Spleen (tissue), 7 donors: Measurements from ENCODE around the gene LUC7L3.

Source experiments
- CTCF ChIP-seq, 11 experiments: fragments of 200-600 bp in 7 of 11; fragments of 450-650 bp in 4 of 11; sonication (generic) in 4 of 11; IDR thresholded peaks in 8 of 11; conservative IDR thresholded peaks in 3 of 11; 1 replicate in 7 of 11; 2 replicates in 4 of 11; pipeline versions ENCODE4 v1.4.0 to v1.8.0; 2016 to 2021; ENCODE audit warnings: antibody characterized with exemption in 11 of 11, inconsistent platforms in 4 of 11, mild to moderate bottlenecking in 1 of 11
- POLR2AphosphoS5 ChIP-seq, 3 donors: sonication (generic); formaldehyde crosslinking; IDR thresholded peaks; one replicate each; pipeline ENCODE4 v1.5.1; 2017; ENCODE audit warnings: antibody characterized with exemption in 3 of 3
- donor health status: DM: no; HTN: no; CAD: no; lungs with moderate emphysema.
- donor health status: DM: no; HTN: no; CAD: no.
- donor health status: DM: no; HTN: no; CAD: no.

DNA sequence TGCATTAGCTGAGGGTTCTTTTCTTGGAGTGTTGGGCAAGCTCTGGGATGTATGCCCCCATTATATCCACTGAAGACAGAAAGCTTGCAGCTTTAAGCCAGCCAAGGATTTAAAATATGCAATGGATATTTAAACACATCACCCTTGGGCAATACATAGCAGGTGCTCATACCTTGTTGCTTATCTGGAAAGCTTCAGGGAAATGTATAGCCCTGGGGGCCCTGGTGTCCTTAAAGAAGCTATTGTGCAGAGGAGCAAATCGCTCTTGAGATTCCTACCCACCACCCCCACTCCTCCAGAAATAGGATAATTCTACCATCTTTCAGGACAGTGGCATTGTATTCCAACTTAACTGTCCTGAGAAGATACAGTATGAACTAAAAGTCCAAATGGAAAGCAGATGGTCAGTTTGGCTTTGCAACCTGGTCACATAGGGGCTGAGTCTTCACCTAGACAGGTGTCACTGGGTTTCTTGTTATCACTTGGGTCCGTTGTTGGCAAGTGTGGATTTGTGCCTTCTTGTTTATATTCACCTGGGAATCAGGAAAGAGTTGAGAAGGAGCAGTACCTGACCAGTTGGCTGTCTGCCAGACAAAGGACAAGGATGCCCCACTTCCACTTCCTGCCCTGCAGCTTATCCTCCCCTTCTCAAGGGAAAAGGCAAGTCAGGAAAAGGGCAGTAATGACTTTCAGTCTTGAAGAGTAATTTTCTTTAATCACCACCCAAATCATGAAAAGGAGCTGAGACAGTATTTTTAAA is 44.5 kb downstream of the LUC7L3 start:
- no peak for TF ChIP-seq CTCF (IDR thresholded peaks at IDR 0.05 in 8 of 11, conservative IDR thresholded peaks at IDR 0.05 in 3 of 11)
- TF ChIP-seq POLR2AphosphoS5 (IDR thresholded peaks at IDR 0.05) = no peak
